ENCODE data around the gene PIGZ. TPM values are rescaled to one million over a fixed set of nuclear protein-coding genes. Genes with fewer than 3 reads are reported as not detected.

The PIGZ gene
- total RNA-seq, 1 donor from 2014 or later, result 1.8 TPM

GRCh38 chr3:196969660-196970546 is 1.3 kb upstream of the PIGZ start:
- TF ChIP-seq, protein P1, sequence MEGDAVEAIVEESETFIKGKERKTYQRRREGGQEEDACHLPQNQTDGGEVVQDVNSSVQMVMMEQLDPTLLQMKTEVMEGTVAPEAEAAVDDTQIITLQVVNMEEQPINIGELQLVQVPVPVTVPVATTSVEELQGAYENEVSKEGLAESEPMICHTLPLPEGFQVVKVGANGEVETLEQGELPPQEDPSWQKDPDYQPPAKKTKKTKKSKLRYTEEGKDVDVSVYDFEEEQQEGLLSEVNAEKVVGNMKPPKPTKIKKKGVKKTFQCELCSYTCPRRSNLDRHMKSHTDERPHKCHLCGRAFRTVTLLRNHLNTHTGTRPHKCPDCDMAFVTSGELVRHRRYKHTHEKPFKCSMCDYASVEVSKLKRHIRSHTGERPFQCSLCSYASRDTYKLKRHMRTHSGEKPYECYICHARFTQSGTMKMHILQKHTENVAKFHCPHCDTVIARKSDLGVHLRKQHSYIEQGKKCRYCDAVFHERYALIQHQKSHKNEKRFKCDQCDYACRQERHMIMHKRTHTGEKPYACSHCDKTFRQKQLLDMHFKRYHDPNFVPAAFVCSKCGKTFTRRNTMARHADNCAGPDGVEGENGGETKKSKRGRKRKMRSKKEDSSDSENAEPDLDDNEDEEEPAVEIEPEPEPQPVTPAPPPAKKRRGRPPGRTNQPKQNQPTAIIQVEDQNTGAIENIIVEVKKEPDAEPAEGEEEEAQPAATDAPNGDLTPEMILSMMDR (IDR thresholded peaks at IDR 0.05), result peak; percentile 38
- peak overlapping the region; percentile 70 for H3K27ac Mint-ChIP-seq
- peaks cover 27% of the 10 kb centered on the region for H3K4me1 Mint-ChIP-seq
- H3K4me3 Mint-ChIP-seq, result peak overlapping the region; percentile 83
- H3K9me3 Mint-ChIP-seq, result no peaks in the 10 kb centered on the region
- intact Hi-C loops (cut with micrococcal nuclease), result loop anchor here (1.0 to 10.0 kb wide), 8 partner anchors 53 to 718 kb away; partner anchors contain the start of genes CEP19, PIGX and SENP5
- CTCF ChIA-PET, result interaction anchor here (0.7 to 5.4 kb wide), 12 partner anchors 8 to 897 kb away, joined by 3 to 65 read pairs (median 3); partner anchors contain the start of genes NCBP2 and SENP5
- peak; percentile 81 for DNase-seq
- no peaks in the 10 kb centered on the region for H3K36me3 Mint-ChIP-seq (ENCODE audit: low read depth)
- ATAC-seq (ENCODE audit: low read depth), result peak; percentile 73
- no peaks in the 10 kb centered on the region for H3K27me3 Mint-ChIP-seq
- POLR2A ChIA-PET, result interaction anchor here (0.5 to 3.2 kb wide), 7 partner anchors 28 to 681 kb away, joined by 3 to 14 read pairs (median 4); partner anchors contain the start of genes NCBP2 and SENP5

GRCh38 chr3:196969134-196969659 is 564 bp upstream of the PIGZ start:
- intact Hi-C loops (cut with micrococcal nuclease), result loop anchor here (1.0 to 10.0 kb wide), 5 partner anchors 54 to 717 kb away; partner anchors contain the start of genes CEP19, PIGX and SENP5
- Mint-ChIP-seq H3K27ac (no peak overlapping the region), H3K4me3 (peak overlapping the region; percentile 83), H3K36me3 (ENCODE audit: low read depth) (no peaks in the 10 kb centered on the region), H3K4me1 (peaks cover 29% of the 10 kb centered on the region), H3K9me3 (no peaks in the 10 kb centered on the region), H3K27me3 (no peaks in the 10 kb centered on the region)
- POLR2A ChIA-PET, result interaction anchor here (0.5 to 3.2 kb wide), 4 partner anchors 27 to 641 kb away, joined by 4 to 14 read pairs (median 4); partner anchors contain the start of gene NCBP2
- ATAC-seq (ENCODE audit: low read depth), result peak; percentile 53
- CTCF ChIA-PET, result interaction anchor here (0.7 to 5.4 kb wide), 11 partner anchors 9 to 896 kb away, joined by 3 to 65 read pairs (median 3); partner anchors contain the start of genes NCBP2 and SENP5
- DNase-seq, result no peak
- TF ChIP-seq, protein P1 (IDR thresholded peaks at IDR 0.05), result no peak

GRCh38 chr3:196967412-196968232 is 1.0 kb downstream of the PIGZ start:
- Mint-ChIP-seq H3K36me3 (ENCODE audit: low read depth) (no peaks in the 10 kb centered on the region), H3K27ac (no peak overlapping the region), H3K4me1 (peaks cover 40% of the 10 kb centered on the region), H3K9me3 (no peaks in the 10 kb centered on the region), H3K27me3 (no peaks in the 10 kb centered on the region), H3K4me3 (peak overlapping the region; percentile 79)
- CTCF ChIA-PET, result interaction anchor here (5.4 kb wide), 1 partner anchor 131 kb away, joined by 65 read pairs; no protein-coding TSS in a partner anchor
- ATAC-seq (ENCODE audit: low read depth) (no peak), DNase-seq (no peak)
- TF ChIP-seq, protein P1 (IDR thresholded peaks at IDR 0.05), result no peak
- intact Hi-C loops (cut with micrococcal nuclease), result loop anchor here (1.0 to 10.0 kb wide), 6 partner anchors 25 to 715 kb away; partner anchors contain the start of genes CEP19, NCBP2 and PIGX
- POLR2A ChIA-PET, result interaction anchor here (0.6 to 3.2 kb wide), 3 partner anchors 25 to 336 kb away, joined by 3 to 14 read pairs (median 4); partner anchors contain the start of gene NCBP2

- no peaks in the 10 kb centered on the region for H3K36me3 Mint-ChIP-seq (ENCODE audit: low read depth)
- H3K27me3 Mint-ChIP-seq, result no peaks in the 10 kb centered on the region
- H3K4me3 Mint-ChIP-seq, result no peak overlapping the region
- no peak overlapping the region for H3K27ac Mint-ChIP-seq
- ChIA-PET POLR2A (interaction anchor here (3.2 kb wide), 1 partner anchor 25 kb away, joined by 14 read pairs; the partner anchor contains the start of gene NCBP2), CTCF (interaction anchor here (0.5 kb wide), 1 partner anchor 26 kb away, joined by 3 read pairs; no protein-coding TSS in a partner anchor)
- H3K4me1 Mint-ChIP-seq, result peaks cover 48% of the 10 kb centered on the region
- ATAC-seq (ENCODE audit: low read depth) (no peak), DNase-seq (no peak)
- TF ChIP-seq, protein P1 (IDR thresholded peaks at IDR 0.05), result no peak
- intact Hi-C loops (cut with micrococcal nuclease), result loop anchor here (5.0 to 10.0 kb wide), 2 partner anchors 252 to 714 kb away; partner anchors contain the start of genes CEP19 and PIGX
- no peaks in the 10 kb centered on the region for H3K9me3 Mint-ChIP-seq
Observed at GRCh38 chr3:196966526-196967401, 1.9 kb downstream of the PIGZ start.
